IMR-90 (cell line): Measurements from ENCODE around the gene ZXDC.

Experiments used
- CHD1 ChIP-seq: IDR thresholded peaks from 2 replicates; pipeline ENCODE4 v1.6.1; 2012; ENCODE audit warnings: low read depth, low read length, improper control_type of control experiment
- CTCF ChIP-seq: conservative IDR thresholded peaks from 2 replicates; pipeline ENCODE4 v1.5.1; 2012; ENCODE audit warnings: mild to moderate bottlenecking, low read depth, low read length, improper control_type of control experiment
- MAFK ChIP-seq: IDR thresholded peaks from 2 replicates; pipeline ENCODE4 v1.6.1; 2012; ENCODE audit warnings: low read depth, low read length, improper control_type of control experiment
- MAZ ChIP-seq: IDR thresholded peaks from 2 replicates; pipeline ENCODE4 v1.6.1; 2012; ENCODE audit warnings: low read depth, mild to moderate bottlenecking, low read length, improper control_type of control experiment, moderate library complexity, borderline replicate concordance
- RAD21 ChIP-seq: IDR thresholded peaks from 2 replicates; pipeline ENCODE4 v1.6.1; 2012; ENCODE audit warnings: low read length, improper control_type of control experiment
- RCOR1 ChIP-seq: IDR thresholded peaks from 2 replicates; pipeline ENCODE4 v1.6.1; 2012; ENCODE audit warnings: mild to moderate bottlenecking, low read length, improper control_type of control experiment; ENCODE audit not compliant: insufficient replicate concordance
- TF ChIP-seq, protein P1 (sequence below): fragments of 150-350 bp; IDR thresholded peaks from 2 replicates; pipeline ENCODE4 v1.6.1; 2017; ENCODE audit warnings: mild to moderate bottlenecking, antibody characterized with exemption, low read length, low read depth

DNA sequence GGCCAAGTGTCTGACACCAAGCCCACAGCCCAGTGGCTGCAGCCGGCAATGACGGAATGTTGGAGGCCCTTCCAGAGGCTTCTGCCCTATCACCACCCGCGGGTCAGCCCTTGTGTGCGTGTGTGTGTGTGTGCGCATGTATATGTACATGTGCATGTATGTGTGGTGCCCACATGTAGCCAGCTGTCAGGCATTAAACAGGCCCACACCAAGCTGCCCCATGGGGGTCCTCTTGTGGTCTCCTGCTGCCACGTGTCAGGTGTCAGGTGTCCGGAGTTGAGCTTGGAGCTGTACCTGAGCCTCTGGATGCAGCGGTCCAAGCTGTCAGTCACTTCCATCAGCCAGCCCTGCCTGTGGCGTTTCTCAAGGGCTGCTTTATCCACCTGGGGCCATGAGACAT lies 28.0 kb upstream of the ZXDC start:
- TF ChIP-seq CTCF = no peak
- TF ChIP-seq CHD1 = no peak
- no peak for TF ChIP-seq MAZ
- TF ChIP-seq, protein P1, sequence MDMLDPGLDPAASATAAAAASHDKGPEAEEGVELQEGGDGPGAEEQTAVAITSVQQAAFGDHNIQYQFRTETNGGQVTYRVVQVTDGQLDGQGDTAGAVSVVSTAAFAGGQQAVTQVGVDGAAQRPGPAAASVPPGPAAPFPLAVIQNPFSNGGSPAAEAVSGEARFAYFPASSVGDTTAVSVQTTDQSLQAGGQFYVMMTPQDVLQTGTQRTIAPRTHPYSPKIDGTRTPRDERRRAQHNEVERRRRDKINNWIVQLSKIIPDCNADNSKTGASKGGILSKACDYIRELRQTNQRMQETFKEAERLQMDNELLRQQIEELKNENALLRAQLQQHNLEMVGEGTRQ = no peak
- no peak for TF ChIP-seq MAFK
- TF ChIP-seq RAD21 = no peak
- TF ChIP-seq RCOR1 = no peak
